Measurements from ENCODE around the gene MBOAT1.

DNA sequence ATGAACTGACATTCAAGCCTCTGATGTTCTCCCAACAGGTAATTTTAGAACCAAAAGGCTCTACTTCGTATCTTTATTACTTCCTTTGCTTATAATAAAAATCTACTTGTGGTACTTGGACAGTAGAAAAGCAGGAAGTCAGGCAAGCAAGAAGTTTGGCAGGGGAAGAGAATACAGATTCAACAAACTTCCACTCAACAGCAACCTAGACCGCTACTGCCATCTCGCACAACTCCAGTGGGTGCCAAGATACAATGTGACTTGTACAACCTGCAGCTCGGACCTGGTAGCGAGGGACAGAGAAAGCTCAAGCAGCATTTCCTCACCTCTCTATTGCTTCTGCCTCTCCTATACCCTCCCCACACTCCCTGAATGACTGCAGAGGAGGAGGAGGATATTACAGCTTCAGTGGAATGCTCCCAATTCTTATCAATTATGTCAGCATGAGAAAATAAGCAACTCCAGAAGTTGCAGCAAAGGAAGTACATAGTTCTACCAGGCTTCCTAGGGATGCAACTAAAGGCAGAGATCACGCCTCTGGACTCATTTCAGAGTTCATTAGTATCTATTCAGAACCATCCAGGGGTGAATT is 76.5 kb downstream of the MBOAT1 start:
- TF ChIP-seq, protein P1, sequence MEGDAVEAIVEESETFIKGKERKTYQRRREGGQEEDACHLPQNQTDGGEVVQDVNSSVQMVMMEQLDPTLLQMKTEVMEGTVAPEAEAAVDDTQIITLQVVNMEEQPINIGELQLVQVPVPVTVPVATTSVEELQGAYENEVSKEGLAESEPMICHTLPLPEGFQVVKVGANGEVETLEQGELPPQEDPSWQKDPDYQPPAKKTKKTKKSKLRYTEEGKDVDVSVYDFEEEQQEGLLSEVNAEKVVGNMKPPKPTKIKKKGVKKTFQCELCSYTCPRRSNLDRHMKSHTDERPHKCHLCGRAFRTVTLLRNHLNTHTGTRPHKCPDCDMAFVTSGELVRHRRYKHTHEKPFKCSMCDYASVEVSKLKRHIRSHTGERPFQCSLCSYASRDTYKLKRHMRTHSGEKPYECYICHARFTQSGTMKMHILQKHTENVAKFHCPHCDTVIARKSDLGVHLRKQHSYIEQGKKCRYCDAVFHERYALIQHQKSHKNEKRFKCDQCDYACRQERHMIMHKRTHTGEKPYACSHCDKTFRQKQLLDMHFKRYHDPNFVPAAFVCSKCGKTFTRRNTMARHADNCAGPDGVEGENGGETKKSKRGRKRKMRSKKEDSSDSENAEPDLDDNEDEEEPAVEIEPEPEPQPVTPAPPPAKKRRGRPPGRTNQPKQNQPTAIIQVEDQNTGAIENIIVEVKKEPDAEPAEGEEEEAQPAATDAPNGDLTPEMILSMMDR (IDR thresholded peaks at IDR 0.05) = no peak
- no peak for TF ChIP-seq POLR2A (IDR thresholded peaks at IDR 0.05)

All from Peyer's patch (tissue), 4 donors.